Measurements from ENCODE around the gene EFCAB12.
"Not testable (repeated sequence)": the region's sequence is repeated elsewhere in the genome, so short reads cannot be mapped to it uniquely, and the experiment has no call there.

Gene EFCAB12

GRCh38 chr3:129421236-129421883 is 7.1 kb downstream of the EFCAB12 start:
- no peak for DNase-seq
- TF ChIP-seq POLR2A (IDR thresholded peaks at IDR 0.05; ENCODE audit: low read length) (no peak), GATA1 (IDR thresholded peaks at IDR 0.05; ENCODE audit: low read depth, low read length) (no peak)

GRCh38 chr3:129419476-129419875 is 9.0 kb downstream of the EFCAB12 start:
- no peak for DNase-seq
- TF ChIP-seq POLR2A (IDR thresholded peaks at IDR 0.05; ENCODE audit: low read length) (no peak), GATA1 (IDR thresholded peaks at IDR 0.05; ENCODE audit: low read depth, low read length) (no peak)

GRCh38 chr3:129418041-129418973 is 10.1 kb downstream of the EFCAB12 start:
- no peak for DNase-seq
- TF ChIP-seq POLR2A (IDR thresholded peaks at IDR 0.05; ENCODE audit: low read length) (no peak), GATA1 (IDR thresholded peaks at IDR 0.05; ENCODE audit: low read depth, low read length) (no peak)

- TF ChIP-seq POLR2A (IDR thresholded peaks at IDR 0.05; ENCODE audit: low read length) (no peak), GATA1 (IDR thresholded peaks at IDR 0.05; ENCODE audit: low read depth, low read length) (no peak)
- no peak for DNase-seq
These were observed 11.1 kb downstream of the EFCAB12 start for GRCh38 chr3:129417326-129417725.

DNA sequence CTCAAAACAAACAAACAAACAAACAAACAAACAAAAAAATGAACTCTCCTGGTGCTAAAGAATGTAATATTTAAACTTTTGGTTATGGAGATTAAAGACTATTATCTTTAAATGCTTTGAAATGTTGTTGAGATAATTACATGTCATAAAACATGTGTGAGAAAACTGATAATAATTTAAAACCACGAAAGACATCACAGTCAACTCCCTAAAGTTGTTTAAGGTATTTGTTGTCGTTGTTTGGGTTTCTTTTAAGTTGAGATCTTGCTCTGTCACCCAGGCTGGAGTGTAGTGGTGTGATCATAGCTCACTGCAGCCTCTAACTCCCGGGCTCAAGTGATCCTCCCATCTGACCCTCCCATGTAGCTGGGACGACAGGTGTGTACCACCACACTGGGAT is 12.0 kb downstream of the EFCAB12 start:
- no peak for TF ChIP-seq GATA1 (IDR thresholded peaks at IDR 0.05; ENCODE audit: low read depth, low read length)
- no peak for TF ChIP-seq POLR2A (IDR thresholded peaks at IDR 0.05; ENCODE audit: low read length)
- DNase-seq, result peak; percentile 35 to 74

DNA sequence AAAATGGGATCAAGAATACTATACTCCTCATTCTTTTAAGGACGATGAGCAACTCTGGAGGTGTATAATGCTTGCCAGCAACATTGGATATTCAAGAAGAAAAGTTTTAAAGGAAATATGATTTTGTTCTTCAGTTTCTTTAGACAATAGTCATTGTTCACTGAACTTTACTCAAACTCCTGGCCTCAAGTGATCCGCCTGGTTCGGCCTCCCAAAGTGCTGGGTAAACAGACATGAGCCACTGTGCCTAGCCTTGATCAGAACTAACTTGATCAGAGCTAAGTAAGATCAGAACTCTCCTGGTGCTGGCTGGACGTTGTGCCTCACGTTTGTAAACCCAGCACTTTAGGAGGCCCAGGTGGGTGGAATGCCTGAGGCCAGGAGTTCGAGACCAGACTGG is 12.6 kb downstream of the EFCAB12 start:
- TF ChIP-seq POLR2A (IDR thresholded peaks at IDR 0.05; ENCODE audit: low read length) (no peak), GATA1 (IDR thresholded peaks at IDR 0.05; ENCODE audit: low read depth, low read length) (no peak)
- DNase-seq, result no peak

DNA sequence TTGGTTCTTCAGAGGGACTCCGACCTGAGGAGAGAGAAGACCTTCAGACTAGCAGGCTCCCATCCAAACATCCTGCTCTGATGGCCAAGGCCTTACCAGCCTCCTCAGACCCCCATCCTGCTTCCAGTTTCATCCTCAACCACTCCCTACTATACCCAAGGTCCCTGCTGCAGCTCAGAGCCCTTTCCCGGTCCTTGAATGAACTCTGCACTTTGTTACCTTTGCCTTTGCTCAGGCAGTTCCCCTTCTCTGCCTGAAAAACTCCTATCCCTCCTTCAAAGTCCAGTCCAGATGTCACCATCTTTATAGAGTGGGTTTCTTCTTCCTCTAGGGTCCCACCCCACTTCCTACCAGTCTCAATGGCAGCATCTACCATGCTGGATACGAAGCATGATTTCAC is 13.1 kb downstream of the EFCAB12 start:
- no peak for TF ChIP-seq POLR2A (IDR thresholded peaks at IDR 0.05; ENCODE audit: low read length)
- TF ChIP-seq GATA1 (IDR thresholded peaks at IDR 0.05; ENCODE audit: low read depth, low read length), result no peak
- DNase-seq, result no peak

DNA sequence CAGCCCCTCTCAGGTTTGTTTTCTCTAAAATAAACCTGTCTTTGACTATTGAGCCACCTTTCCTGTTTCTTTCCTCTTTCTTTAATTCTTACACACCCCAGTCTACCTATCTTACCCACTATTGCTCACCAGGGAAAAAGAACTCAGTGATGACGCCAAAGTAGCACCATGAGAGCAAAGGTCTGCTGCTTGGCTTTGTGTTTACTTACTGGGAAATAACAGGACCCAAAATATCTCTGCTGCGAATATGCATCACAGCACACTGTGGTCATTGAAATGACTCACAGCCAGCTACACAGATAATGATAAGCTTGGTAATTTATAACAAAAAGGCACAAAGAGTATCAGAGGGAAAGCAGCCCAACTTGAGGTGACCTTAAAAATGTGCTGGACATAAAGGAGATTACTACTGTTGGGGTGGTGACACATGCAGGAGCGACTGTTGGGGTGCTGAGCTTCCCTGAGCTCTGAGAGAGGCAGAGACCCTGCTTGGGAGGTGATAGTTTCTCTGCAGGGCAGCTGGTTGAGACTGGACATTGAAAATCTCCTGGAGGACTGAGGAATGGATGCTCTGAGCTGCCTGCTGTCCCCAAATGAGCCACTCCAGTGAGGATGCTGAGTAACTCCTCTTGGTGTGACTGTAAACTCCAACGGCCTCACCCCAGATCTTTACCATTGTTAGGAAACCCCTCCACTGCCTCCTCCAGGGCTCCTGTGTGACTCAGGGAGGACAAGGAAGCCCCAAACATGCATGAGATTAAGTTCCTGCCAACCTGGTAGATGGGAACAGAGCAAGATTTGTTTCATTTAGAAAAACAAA is 14.5 kb downstream of the EFCAB12 start:
- peak; percentile 61 to 83 for DNase-seq
- TF ChIP-seq POLR2A (IDR thresholded peaks at IDR 0.05; ENCODE audit: low read length) (peak; percentile 68), GATA1 (IDR thresholded peaks at IDR 0.05; ENCODE audit: low read depth, low read length) (no peak)

DNA sequence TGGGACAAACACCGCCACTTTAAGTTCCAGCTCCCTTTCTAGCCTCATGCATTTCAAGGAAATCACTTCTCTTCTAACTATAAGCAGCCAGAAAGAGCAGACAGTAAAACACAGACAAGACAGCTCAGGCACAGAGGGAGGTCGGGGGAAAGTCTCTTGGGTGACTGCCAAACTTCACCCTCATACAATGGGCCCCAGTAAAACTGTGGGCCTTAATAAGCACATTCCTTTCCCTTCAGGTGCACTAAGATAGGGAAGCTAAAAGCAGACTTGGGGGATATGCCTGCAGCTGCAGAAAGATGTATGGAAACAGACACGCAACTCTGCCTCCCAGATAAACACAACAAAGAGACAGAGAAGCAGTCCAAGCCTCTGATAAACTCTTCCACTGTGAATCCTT is 15.2 kb downstream of the EFCAB12 start:
- not testable (repeated sequence) for DNase-seq

GRCh38 chr3:129412542-129413198 is 15.8 kb downstream of the EFCAB12 start:
- TF ChIP-seq POLR2A (IDR thresholded peaks at IDR 0.05; ENCODE audit: low read length), result no peak
- no peak for TF ChIP-seq GATA1 (IDR thresholded peaks at IDR 0.05; ENCODE audit: low read depth, low read length)
- no peak for DNase-seq

GRCh38 chr3:129410971-129411370 is 17.5 kb downstream of the EFCAB12 start:
- TF ChIP-seq POLR2A (IDR thresholded peaks at IDR 0.05; ENCODE audit: low read length), result no peak
- TF ChIP-seq GATA1 (IDR thresholded peaks at IDR 0.05; ENCODE audit: low read depth, low read length), result no peak
- DNase-seq, result no peak

DNA sequence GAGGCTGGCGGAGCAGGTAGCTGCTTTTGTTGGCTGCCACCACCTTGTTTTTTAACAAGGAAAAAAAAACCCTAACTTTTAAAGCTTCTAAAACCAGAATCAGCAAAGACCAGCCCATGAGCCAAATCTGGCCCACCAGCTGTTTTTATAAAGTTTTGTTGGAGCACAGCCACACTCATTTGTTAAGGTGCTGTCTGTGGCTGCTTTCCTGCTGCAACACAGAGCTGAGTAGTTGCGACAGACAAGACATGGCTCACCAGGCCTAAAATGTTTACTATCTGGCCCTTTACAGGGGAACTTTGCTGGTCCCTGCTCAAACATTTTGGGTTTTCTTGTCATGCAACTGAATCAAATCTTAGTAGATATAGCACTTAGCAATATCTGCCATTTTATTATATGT is 18.9 kb downstream of the EFCAB12 start:
- no peak for TF ChIP-seq POLR2A (IDR thresholded peaks at IDR 0.05; ENCODE audit: low read length)
- TF ChIP-seq GATA1 (IDR thresholded peaks at IDR 0.05; ENCODE audit: low read depth, low read length), result no peak
- no peak for DNase-seq

GRCh38 chr3:129404610-129405009 is 23.8 kb downstream of the EFCAB12 start:
- DNase-seq, result no peak
- no peak for TF ChIP-seq GATA1 (IDR thresholded peaks at IDR 0.05; ENCODE audit: low read depth, low read length)
- TF ChIP-seq POLR2A (IDR thresholded peaks at IDR 0.05; ENCODE audit: low read length), result no peak

- no peak for TF ChIP-seq POLR2A (IDR thresholded peaks at IDR 0.05; ENCODE audit: low read length)
- no peak for TF ChIP-seq GATA1 (IDR thresholded peaks at IDR 0.05; ENCODE audit: low read depth, low read length)
- no peak for DNase-seq
These were observed 24.3 kb downstream of the EFCAB12 start for GRCh38 chr3:129404130-129404529.
